Erythroblast (primary cell): ENCODE results near the gene DACH1.
"Not testable (repeated sequence)": the region's sequence is repeated elsewhere in the genome, so short reads cannot be mapped to it uniquely, and the experiment has no call there.

Experiments
- DNase-seq, 2 experiments: peaks; one replicate each; lab custom pipeline; 2025; lab: John Stamatoyannopoulos, UW
- GATA1 ChIP-seq: IDR thresholded peaks from 2 replicates; pipeline ENCODE4 v1.6.1; 2011; ENCODE audit warnings: low read depth, mild to moderate bottlenecking, control low read depth, low read length, moderate library complexity
- POLR2A ChIP-seq: IDR thresholded peaks from 2 replicates; pipeline ENCODE4 v1.6.1; 2011; ENCODE audit warnings: mild to moderate bottlenecking, low read length

The DACH1 gene

DNA sequence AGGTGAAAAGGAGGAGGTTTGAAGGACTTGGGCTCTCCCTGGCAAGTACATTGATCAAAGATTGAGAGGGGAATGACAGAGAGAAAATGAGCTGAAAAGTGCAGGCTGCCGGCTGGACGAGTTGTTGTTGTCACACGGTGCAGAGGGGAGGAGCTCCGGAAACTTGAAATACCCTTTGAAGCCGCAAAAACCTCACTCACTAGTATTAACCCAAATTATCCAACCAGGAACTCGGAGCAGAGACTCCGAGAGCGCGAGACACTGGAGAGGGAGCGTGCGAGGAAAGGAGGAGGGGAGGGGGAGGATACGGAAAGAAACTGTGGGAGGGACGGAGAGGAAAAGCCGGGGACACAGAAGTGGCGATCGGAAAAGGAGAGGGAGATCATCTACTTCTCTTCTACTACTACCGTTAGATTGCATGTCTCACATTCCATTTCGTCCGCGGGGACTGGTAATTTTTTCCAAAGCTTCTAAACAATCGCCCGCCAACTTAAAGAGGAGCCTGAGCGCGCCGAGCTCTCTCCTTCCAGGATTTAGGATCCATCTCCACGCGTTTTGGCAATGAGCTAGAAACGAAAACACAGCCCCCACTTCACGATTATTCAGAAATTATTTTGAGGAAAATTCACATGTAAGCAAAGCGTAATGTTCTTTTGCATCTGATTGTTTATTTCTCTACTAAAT, at the start of gene DACH1:
Gene DACH1 (minus strand): TSS at position 74 of the 684 bp plus-strand sequence.
- DNase-seq, result peak; percentile 56 to 63

GRCh38 chr13:71913717-71914116, 46.7 kb upstream of the DACH1 start:
- no peak for DNase-seq
- TF ChIP-seq GATA1 (no peak), POLR2A (no peak)

More for the DNA sequence above, at the start of gene DACH1:
- TF ChIP-seq POLR2A (no peak), GATA1 (no peak)

- no peak for DNase-seq
- TF ChIP-seq POLR2A, result no peak
These were observed 45.5 kb upstream of the DACH1 start for GRCh38 chr13:71912524-71912923.

DNA sequence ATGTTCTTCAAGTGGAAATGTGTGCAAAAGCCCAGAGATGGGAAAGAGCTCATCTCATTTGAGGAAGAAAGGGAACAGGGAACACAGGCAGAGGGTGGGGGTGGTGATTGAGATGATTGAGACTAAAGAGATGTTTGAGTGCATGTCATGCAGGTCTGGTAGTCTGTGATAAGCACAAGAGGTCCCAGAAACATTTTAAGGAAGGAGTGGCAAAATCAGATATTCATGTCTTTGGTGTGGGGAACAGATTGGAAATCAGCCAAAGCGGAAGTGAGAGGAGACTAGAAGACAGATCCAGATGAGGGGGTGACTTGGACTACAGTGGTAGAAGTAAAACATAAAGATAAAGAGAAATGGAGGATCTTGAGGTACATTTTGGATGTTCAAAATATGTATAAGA, 39.4 kb upstream of the DACH1 start:
- peak; percentile 62 to 85 for DNase-seq
- TF ChIP-seq POLR2A (no peak), GATA1 (peak; percentile 21)

DNA sequence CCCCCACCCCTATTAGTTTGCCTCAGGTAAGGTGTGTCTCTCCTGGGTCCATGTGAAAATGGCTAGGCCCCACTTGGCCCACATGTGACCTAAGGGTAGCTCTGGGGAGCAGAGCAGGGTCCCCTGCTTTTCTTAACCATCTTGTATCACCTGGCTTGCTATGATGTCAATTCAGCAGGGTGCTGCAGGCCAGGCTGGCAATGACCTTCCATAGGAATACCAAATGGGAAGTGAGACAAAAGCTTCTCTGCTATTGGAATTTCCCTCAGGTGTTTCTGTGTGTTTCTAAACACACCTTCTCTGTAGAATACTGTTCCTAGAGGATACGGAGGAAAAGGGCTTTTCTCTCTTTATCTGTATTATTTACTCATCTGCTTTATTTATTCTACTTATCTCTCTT, 35.7 kb upstream of the DACH1 start:
- DNase-seq, result no peak
- TF ChIP-seq POLR2A (no peak), GATA1 (no peak)

DNA sequence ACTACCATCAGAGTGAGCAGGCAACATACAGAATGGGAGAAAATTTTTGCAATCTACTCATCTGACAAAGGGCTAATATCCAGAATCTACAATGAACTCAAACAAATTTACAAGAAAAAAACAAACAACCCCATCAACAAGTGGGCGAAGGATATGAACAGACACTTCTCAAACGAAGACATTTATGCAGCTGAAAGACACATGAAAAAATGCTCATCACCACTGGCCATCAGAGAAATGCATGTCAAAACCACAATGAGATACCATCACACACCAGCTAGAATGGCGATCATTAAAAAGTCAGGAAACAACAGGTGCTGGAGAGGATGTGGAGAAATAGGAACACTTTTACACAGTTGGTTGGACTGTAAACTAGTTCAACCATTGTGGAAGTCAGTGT, 26.5 kb upstream of the DACH1 start:
- DNase-seq, result not testable (repeated sequence)

- no peak for DNase-seq
- TF ChIP-seq GATA1 (no peak), POLR2A (no peak)
These were observed 19.9 kb upstream of the DACH1 start for GRCh38 chr13:71886880-71887279.

DNA sequence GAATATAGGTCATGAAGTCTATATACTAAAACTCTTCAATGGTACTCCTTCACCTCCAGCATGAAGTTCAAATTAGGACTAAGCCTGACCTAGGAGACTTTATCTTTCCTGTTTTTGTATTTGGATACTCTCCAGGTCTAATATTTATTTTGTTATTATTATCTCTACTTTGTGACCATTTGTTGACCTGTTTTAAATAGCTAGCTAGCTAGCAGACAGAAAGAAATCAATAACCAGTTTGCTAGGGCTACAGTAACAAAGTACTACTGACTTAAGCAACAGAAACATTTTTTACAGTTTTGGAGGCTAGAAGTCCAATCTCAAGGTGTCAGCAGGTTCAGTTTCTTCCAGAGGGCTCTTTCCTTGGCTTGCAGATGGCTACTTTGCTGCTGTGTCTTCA, 15.1 kb upstream of the DACH1 start:
- TF ChIP-seq GATA1 (no peak), POLR2A (no peak)
- DNase-seq, result no peak

GRCh38 chr13:71880753-71881541, 13.9 kb upstream of the DACH1 start:
- DNase-seq, result no peak
- TF ChIP-seq POLR2A (no peak), GATA1 (no peak)

- no peak for TF ChIP-seq GATA1
- TF ChIP-seq POLR2A, result no peak
- DNase-seq, result no peak
These were observed 12.9 kb upstream of the DACH1 start for GRCh38 chr13:71879808-71880344.

GRCh38 chr13:71879129-71879535, 12.1 kb upstream of the DACH1 start:
- TF ChIP-seq GATA1, result no peak
- no peak for TF ChIP-seq POLR2A
- peak; percentile 38 to 50 for DNase-seq

DNA sequence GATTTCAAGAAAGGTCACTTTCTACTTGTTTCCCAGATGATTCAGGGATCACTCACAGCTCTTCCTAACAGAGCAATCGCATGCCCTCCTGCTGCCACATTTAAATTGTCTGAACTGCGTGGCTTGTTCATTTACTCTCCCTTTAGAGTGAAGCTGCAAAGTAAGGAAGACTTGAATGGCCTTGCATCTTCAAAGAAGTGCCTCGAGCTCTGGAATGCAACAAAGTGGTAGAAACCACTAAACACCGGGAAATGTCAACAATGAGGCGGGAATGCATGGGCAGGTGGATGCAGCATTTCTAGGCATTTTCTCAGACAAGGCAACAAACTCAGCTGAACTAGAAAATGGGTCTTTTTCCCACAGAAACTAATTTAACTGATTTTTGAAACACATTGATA, 10.3 kb upstream of the DACH1 start:
- no peak for TF ChIP-seq GATA1
- no peak for TF ChIP-seq POLR2A
- DNase-seq, result no peak

GRCh38 chr13:71876648-71877255, 9.7 kb upstream of the DACH1 start:
- DNase-seq, result no peak

GRCh38 chr13:71875823-71876222, 8.8 kb upstream of the DACH1 start:
- TF ChIP-seq POLR2A (no peak), GATA1 (no peak)
- DNase-seq, result no peak

More at GRCh38 chr13:71876648-71877255, 9.7 kb upstream of the DACH1 start:
- TF ChIP-seq GATA1 (no peak), POLR2A (no peak)
